SK-N-MC (cell line): ENCODE data around the gene FBXW11.

Source experiments
- DNase-seq: peaks from one replicate; pipeline ENCODE4 v3.0.0-alpha.2; 2011; ENCODE audit warnings: low read depth, low spot score
- H3K27ac ChIP-seq: fragments of 200-600 bp; sonication (generic); 2 replicates; pipeline ENCODE4 v1.5.1; 2016; ENCODE audit warnings: mixed run types
- H3K36me3 ChIP-seq: fragments of 200-600 bp; sonication (generic); 2 replicates; pipeline ENCODE4 v1.6.1; 2017; ENCODE audit warnings: antibody characterized with exemption, low read length, mixed read lengths; ENCODE audit not compliant: insufficient read depth
- H3K4me3 ChIP-seq: fragments of 200-600 bp; sonication (generic); 2 replicates; pipeline ENCODE4 v1.5.1; 2016
- H3K9ac ChIP-seq: fragments of 200-600 bp; sonication (generic); 2 replicates; pipeline ENCODE4 v1.8.0; 2017; ENCODE audit warnings: mixed run types, mixed read lengths; ENCODE audit not compliant: insufficient read length
- H3K9me3 ChIP-seq: fragments of 200-600 bp; sonication (generic); 2 replicates; pipeline ENCODE4 v1.6.1; 2017; ENCODE audit warnings: low read depth, mild to moderate bottlenecking, antibody characterized with exemption, low read length, moderate library complexity, mixed read lengths
- EZH2 ChIP-seq: fragments of 200-600 bp; sonication (generic); IDR thresholded peaks from one replicate; pipeline ENCODE4 v1.6.1; 2017; ENCODE audit warnings: antibody characterized with exemption
- FOXP2 ChIP-seq: optimal IDR thresholded peaks from 2 replicates; pipeline ENCODE3; 2011; ENCODE audit warnings: mild to moderate bottlenecking, moderate library complexity; ENCODE audit not compliant: insufficient read depth; ENCODE audit errors: extremely low read length, control extremely low read depth
- POLR2AphosphoS5 ChIP-seq: IDR thresholded peaks from 2 replicates; pipeline ENCODE4 v1.6.1; 2012; ENCODE audit warnings: mild to moderate bottlenecking, low read depth, low read length, borderline replicate concordance

Gene FBXW11

GRCh38 chr5:171999100-171999499 is 7.3 kb downstream of the FBXW11 start:
- Histone ChIP-seq H3K9ac (no peak overlapping the region), H3K27ac (no peak overlapping the region), H3K4me3 (no peak overlapping the region), H3K36me3 (no peaks in the 10 kb centered on the region), H3K9me3 (no peaks in the 10 kb centered on the region)
- DNase-seq, result no peak
- TF ChIP-seq POLR2AphosphoS5 (no peak), FOXP2 (no peak), EZH2 (no peak)

DNA sequence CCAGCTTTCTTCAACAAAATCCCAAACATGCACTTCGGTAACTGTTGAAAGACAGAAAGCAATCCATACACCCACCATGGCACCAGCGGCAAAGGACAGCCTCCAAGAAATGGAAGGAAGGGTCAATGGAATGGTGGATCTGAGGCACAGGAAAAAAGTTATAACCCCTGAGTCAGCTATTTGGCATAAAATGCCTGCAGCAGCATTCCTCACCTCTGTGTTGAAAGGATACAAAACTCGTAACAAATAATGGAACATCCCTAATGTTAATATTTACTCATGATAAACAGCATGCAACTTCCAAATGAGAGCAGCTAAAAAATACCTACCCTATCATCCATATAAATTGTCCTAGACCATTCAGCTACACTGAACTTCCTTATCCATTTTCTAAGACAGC is 9.4 kb downstream of the FBXW11 start:
- no peaks in the 10 kb centered on the region for H3K36me3 ChIP-seq
- H3K9ac ChIP-seq, result no peak overlapping the region
- H3K4me3 ChIP-seq, result no peak overlapping the region
- no peak overlapping the region for H3K27ac ChIP-seq
- TF ChIP-seq POLR2AphosphoS5, result no peak
- TF ChIP-seq FOXP2, result no peak
- TF ChIP-seq EZH2, result no peak
- H3K9me3 ChIP-seq, result no peaks in the 10 kb centered on the region
- DNase-seq, result no peak

DNA sequence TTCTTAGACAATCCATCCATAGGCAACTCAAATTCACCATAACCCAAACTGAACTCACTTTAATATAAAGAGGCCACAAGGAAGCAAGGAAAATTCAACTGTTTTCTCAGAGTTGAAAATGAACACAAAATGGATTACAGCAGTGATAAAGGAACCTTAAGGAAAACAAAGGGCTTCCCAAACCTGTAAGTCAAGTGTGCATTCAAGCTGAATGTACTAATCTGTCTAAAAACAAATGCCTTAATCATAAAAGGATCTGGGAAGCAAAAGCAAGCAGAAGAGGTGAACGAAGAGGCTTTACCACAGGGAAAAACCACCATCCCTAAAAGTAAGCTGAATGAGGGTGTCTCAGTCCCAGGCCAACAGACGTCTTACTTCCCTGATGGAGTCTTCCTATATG is 13.6 kb downstream of the FBXW11 start:
- no peak overlapping the region for H3K27ac ChIP-seq
- H3K9me3 ChIP-seq, result no peaks in the 10 kb centered on the region
- no peak overlapping the region for H3K9ac ChIP-seq
- no peaks in the 10 kb centered on the region for H3K36me3 ChIP-seq
- H3K4me3 ChIP-seq, result no peak overlapping the region
- TF ChIP-seq EZH2, result no peak
- no peak for TF ChIP-seq FOXP2
- no peak for TF ChIP-seq POLR2AphosphoS5
- DNase-seq, result no peak

DNA sequence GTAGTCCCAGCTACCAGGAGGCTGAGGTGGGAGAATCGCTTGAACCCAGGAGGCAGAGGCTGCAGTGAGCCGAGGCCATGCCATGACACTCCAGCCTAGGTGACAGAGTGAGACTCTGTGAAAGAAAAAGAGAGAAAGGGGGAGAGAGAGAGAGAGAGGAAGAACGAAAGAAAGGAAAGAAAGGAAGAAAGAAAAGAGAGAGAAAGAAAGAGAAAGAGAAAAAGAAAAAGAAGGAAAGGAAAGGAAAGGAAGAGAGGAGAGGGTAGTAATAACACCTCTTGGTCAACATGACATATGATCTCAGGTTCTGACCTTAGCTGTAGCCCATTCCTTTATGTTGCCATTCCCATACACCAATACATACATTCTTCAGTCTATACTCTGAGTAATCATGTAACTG is 14.1 kb downstream of the FBXW11 start:
- DNase-seq, result no peak
- Histone ChIP-seq H3K36me3 (no peaks in the 10 kb centered on the region), H3K27ac (no peak overlapping the region), H3K9ac (no peak overlapping the region), H3K4me3 (no peak overlapping the region), H3K9me3 (no peaks in the 10 kb centered on the region)
- TF ChIP-seq FOXP2, result no peak
- no peak for TF ChIP-seq POLR2AphosphoS5
- TF ChIP-seq EZH2, result no peak

DNA sequence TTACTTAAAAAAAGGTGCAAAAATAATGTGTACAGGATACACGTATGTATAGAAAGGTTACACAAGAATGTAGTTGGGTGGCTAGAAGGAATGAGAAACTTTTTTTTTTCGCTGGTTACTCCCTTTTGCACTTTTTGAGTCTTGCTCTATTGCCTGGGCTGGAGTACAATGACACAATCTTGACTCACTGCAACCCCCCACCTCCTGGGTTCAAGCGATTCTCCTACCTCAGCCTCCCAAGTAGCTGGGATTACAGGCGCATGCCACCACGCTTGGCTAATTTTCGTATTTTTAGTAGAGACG is 15.8 kb downstream of the FBXW11 start:
- Histone ChIP-seq H3K36me3 (no peaks in the 10 kb centered on the region), H3K4me3 (no peak overlapping the region), H3K27ac (no peak overlapping the region), H3K9ac (no peak overlapping the region), H3K9me3 (no peaks in the 10 kb centered on the region)
- TF ChIP-seq EZH2, result no peak
- no peak for TF ChIP-seq POLR2AphosphoS5
- no peak for TF ChIP-seq FOXP2
- no peak for DNase-seq

GRCh38 chr5:171989946-171990712 is 16.3 kb downstream of the FBXW11 start:
- Histone ChIP-seq H3K36me3 (no peaks in the 10 kb centered on the region), H3K27ac (no peak overlapping the region), H3K4me3 (no peak overlapping the region), H3K9me3 (no peaks in the 10 kb centered on the region), H3K9ac (no peak overlapping the region)
- no peak for TF ChIP-seq EZH2
- TF ChIP-seq POLR2AphosphoS5, result no peak
- TF ChIP-seq FOXP2, result no peak
- DNase-seq, result no peak

DNA sequence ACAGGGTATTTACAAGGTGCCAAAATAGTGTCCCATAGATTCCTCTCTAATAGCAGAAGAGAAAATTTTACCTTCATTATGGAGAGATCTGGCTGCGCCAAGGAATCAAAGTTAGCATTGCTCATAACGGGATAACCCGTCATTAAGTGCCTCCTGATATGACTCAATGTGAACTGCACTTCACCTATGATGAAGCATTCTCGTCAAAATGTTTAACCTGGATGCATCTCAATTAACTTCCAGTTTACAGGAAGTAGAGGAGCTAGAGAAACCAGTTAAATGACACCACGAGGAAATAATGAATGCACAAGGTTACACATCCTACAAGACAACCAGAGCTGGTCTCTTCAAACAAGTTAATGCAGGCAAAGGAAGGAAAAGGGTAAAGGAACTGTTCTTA is 17.2 kb downstream of the FBXW11 start:
- no peaks in the 10 kb centered on the region for H3K9me3 ChIP-seq
- no peak for DNase-seq
- no peak overlapping the region for H3K27ac ChIP-seq
- no peak overlapping the region for H3K9ac ChIP-seq
- TF ChIP-seq FOXP2 (no peak), EZH2 (no peak), POLR2AphosphoS5 (no peak)
- H3K4me3 ChIP-seq, result no peak overlapping the region
- H3K36me3 ChIP-seq, result no peaks in the 10 kb centered on the region

DNA sequence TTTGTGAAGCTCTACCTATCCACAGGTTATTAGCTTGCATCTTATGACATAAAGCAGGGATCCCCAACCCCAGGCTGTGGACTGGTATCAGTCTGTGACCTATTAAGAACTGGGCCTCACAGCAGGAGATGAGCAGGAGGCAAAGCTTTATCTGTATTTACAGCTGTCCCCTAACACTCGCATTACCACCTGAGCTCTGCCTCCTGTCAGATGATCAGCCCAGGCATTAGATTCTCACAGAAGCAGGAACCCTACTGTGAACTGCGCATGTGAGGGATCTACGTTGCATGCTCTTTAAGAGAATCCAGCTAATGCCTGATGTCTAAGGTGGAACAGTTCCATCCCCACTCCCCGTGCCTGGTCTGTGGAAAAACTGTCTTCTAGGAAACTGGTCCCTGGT is 19.7 kb downstream of the FBXW11 start:
- H3K36me3 ChIP-seq, result no peaks in the 10 kb centered on the region; the same call in 1 of the 2 replicates

DNA sequence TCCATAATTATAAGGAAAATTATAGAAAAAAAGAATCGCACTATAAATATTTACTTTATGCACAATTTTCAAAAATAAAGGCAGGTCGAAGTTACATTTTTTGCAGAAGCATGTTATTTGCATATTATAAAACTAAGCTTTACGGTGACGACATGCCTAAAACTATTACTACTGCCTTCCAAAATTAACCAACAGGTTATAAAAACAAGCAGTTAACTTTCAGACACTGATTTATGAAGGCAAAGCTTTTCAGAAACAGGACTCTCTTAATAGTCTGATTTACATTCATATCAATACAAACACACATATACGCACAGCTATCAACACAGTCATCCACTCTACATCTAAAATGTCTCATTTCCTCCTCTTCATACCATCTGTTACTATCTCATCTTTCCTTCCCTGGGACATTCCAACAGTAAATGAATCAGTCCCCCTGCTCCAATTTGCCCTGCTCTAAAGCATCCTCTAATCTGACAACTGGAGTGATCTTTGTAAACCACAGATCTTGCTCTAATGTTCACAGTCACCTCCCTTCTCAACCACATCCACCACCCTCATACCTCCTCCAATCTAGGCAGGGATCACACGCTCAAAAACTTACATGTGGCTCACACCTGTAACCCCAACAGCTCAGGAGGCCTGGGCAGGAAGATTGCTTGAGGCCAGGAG is 21.6 kb downstream of the FBXW11 start:
- Histone ChIP-seq H3K9ac (no peak overlapping the region), H3K27ac (no peak overlapping the region), H3K4me3 (no peak overlapping the region), H3K9me3 (no peaks in the 10 kb centered on the region), H3K36me3 (no peaks in the 10 kb centered on the region; the same call in 1 of the 2 replicates)
- no peak for TF ChIP-seq POLR2AphosphoS5
- TF ChIP-seq EZH2, result no peak
- TF ChIP-seq FOXP2, result no peak
- no peak for DNase-seq

More for the DNA sequence above, 19.7 kb downstream of the FBXW11 start:
- no peak overlapping the region for H3K9ac ChIP-seq
- no peak for TF ChIP-seq FOXP2
- TF ChIP-seq EZH2, result no peak
- no peak for TF ChIP-seq POLR2AphosphoS5
- no peak overlapping the region for H3K27ac ChIP-seq
- H3K9me3 ChIP-seq, result no peaks in the 10 kb centered on the region
- no peak overlapping the region for H3K4me3 ChIP-seq
- DNase-seq, result no peak
